GM20000 (cell line): ENCODE data around the gene KLK2.

ENCODE experiments used
- DNase-seq: peaks from one replicate; pipeline ENCODE4 v3.0.0; 2012; ENCODE audit warnings: low spot score
- TF ChIP-seq, protein P1 (sequence below): IDR thresholded peaks from 2 replicates; pipeline ENCODE4 v1.5.1; 2012; ENCODE audit warnings: mild to moderate bottlenecking, control low read depth; ENCODE audit errors: extremely low read depth, missing control alignments

KLK2 gene

GRCh38 chr19:50851620-50852019 is 21.6 kb upstream of the KLK2 start:
- TF ChIP-seq, protein P1, sequence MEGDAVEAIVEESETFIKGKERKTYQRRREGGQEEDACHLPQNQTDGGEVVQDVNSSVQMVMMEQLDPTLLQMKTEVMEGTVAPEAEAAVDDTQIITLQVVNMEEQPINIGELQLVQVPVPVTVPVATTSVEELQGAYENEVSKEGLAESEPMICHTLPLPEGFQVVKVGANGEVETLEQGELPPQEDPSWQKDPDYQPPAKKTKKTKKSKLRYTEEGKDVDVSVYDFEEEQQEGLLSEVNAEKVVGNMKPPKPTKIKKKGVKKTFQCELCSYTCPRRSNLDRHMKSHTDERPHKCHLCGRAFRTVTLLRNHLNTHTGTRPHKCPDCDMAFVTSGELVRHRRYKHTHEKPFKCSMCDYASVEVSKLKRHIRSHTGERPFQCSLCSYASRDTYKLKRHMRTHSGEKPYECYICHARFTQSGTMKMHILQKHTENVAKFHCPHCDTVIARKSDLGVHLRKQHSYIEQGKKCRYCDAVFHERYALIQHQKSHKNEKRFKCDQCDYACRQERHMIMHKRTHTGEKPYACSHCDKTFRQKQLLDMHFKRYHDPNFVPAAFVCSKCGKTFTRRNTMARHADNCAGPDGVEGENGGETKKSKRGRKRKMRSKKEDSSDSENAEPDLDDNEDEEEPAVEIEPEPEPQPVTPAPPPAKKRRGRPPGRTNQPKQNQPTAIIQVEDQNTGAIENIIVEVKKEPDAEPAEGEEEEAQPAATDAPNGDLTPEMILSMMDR, result no peak
- DNase-seq, result no peak

- TF ChIP-seq, protein P1, result no peak
- no peak for DNase-seq
These were observed 18.4 kb upstream of the KLK2 start, which contains the start of gene KLK3 for GRCh38 chr19:50854636-50855410. Gene KLK3, plus strand, starts transcription at chr19:50854915. Its CDS starts 41 bp downstream, at chr19:50854956.

DNA sequence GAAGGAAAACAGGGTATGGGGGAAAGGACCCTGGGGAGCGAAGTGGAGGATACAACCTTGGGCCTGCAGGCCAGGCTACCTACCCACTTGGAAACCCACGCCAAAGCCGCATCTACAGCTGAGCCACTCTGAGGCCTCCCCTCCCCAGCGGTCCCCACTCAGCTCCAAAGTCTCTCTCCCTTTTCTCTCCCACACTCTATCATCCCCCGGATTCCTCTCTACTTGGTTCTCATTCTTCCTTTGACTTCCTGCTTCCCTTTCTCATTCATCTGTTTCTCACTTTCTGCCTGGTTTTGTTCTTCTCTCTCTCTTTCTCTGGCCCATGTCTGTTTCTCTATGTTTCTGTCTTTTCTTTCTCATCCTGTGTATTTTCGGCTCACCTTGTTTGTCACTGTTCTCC is 15.9 kb upstream of the KLK2 start:
- TF ChIP-seq, protein P1, result no peak
- DNase-seq, result no peak

GRCh38 chr19:50858886-50859285 is 14.4 kb upstream of the KLK2 start:
- no peak for DNase-seq
- TF ChIP-seq, protein P1, result no peak

GRCh38 chr19:50859849-50860248 is 13.4 kb upstream of the KLK2 start:
- TF ChIP-seq, protein P1, result no peak
- no peak for DNase-seq

DNA sequence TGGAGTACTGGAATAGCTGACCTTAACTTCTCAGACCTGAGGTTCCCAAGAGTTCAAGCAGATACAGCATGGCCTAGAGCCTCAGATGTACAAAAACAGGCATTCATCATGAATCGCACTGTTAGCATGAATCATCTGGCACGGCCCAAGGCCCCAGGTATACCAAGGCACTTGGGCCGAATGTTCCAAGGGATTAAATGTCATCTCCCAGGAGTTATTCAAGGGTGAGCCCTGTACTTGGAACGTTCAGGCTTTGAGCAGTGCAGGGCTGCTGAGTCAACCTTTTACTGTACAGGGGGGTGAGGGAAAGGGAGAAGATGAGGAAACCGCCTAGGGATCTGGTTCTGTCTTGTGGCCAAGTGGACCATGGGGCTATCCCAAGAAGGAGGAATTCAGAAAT is 12.2 kb upstream of the KLK2 start:
- TF ChIP-seq, protein P1, result no peak
- DNase-seq, result no peak

GRCh38 chr19:50861496-50862286 is 11.5 kb upstream of the KLK2 start:
- TF ChIP-seq, protein P1, result no peak
- no peak for DNase-seq
